Psoas muscle (tissue), 8 donors: ENCODE data around the gene RNF157. TPM values are rescaled to one million over a fixed set of nuclear protein-coding genes. Genes with fewer than 3 reads are reported as not detected.
"Not testable (repeated sequence)": the region's sequence is repeated elsewhere in the genome, so short reads cannot be mapped to it uniquely, and the experiment has no call there.

ENCODE experiments used
- ATAC-seq, 4 donors: fragments of 200-7000 bp; cut with Tn5 transposase; one replicate each; pipeline ENCODE4 v1.9.1; 2020; ENCODE audit warnings: moderate library complexity in 3 of 4, mild to moderate bottlenecking in 2 of 4
- DNase-seq, 2 donors: peaks; one replicate each; pipeline ENCODE4 v3.0.0-alpha.2; 2020
- H3K27ac ChIP-seq: fragments of 200-600 bp; one replicate; pipeline ENCODE4 v1.8.0; 2022
- H3K27me3 ChIP-seq, 3 donors: fragments of 200-600 bp in 1 of 3; one replicate each; pipeline versions ENCODE4 v1.6.1 to v1.8.0; 2013 to 2022; ENCODE audit warnings: low read length in 2 of 3, mild to moderate bottlenecking in 2 of 3, moderate library complexity in 1 of 3; ENCODE audit not compliant: insufficient read depth in 3 of 3
- H3K36me3 ChIP-seq, 2 donors: fragments of 200-600 bp in 1 of 2; one replicate each; pipeline versions ENCODE4 v1.6.1 to v1.8.0; 2013 to 2022; ENCODE audit warnings: low read depth in 1 of 2, mild to moderate bottlenecking in 1 of 2, moderate library complexity in 1 of 2; ENCODE audit not compliant: insufficient read depth in 1 of 2
- H3K4me1 ChIP-seq: fragments of 200-600 bp; one replicate; pipeline ENCODE4 v1.8.0; 2022
- H3K4me3 ChIP-seq: fragments of 200-600 bp; one replicate; pipeline ENCODE4 v1.8.0; 2022; ENCODE audit warnings: mild to moderate bottlenecking
- H3K9me3 ChIP-seq: fragments of 200-600 bp; one replicate; pipeline ENCODE4 v1.8.0; 2022
- CTCF ChIP-seq: fragments of 200-600 bp; IDR thresholded peaks from one replicate; pipeline ENCODE4 v1.8.0; 2022; ENCODE audit warnings: antibody characterized with exemption
- WGBS, 3 donors: extraction: QIAGEN DNeasy Blood & Tissue Kit; methylation state at CpG; one replicate each; pipeline versions ENCODE4 v1.1.6 to v1.1.7; 2013; 5-methylcytosine and 5-hydroxymethylcytosine counted together
- intact Hi-C, 2 donors: fragments of 100-400 bp; cut with DNase I; formaldehyde crosslinking; loops; one replicate each; pipeline versions ENCODE4 v1.11.0 to v1.14.2; 2022
- polyA plus RNA-seq, 3 donors: library from polyadenylated mRNA; stranded (reverse); fragments of 200-250 nt; gene quantifications; one replicate each; pipeline ENCODE4 v1.2.3, GENCODE V29; 2013
- total RNA-seq, 4 donors: library from RNA; stranded (reverse); fragmentation: NEBNext Ultra II Directional in 2 of 4; extraction: Animal tissue kit (Norgen Biotek cat#: 25700) in 2 of 4; gene quantifications; one replicate each; pipeline versions ENCODE4 v1.2.1 to v1.2.4, GENCODE V29; 2021 to 2023
- donor health status: healthy with polysubstance abuse.
- donor health status: DM: no; HTN: no; CAD: no; lungs with moderate emphysema.
- donor health status: Bipolar disorder and iron deficiency.
- donor health status: healthy.
- donor health status: DM: yes; HTN: yes; CAD: no.
- donor health status: DM: no; HTN: no; CAD: no.
- donor health status: DM: no; HTN: no; CAD: no.
- donor health status: DM: yes; HTN: yes; CAD: no.

Gene RNF157
- total and polyA plus RNA-seq, 7 donors = 14.9 to 90.1 (median 69.3) TPM

- Histone ChIP-seq H3K36me3 (no peaks in the 10 kb centered on the region), H3K9me3 (no peaks in the 10 kb centered on the region), H3K4me3 (no peak overlapping the region), H3K27ac (peak overlapping the region; percentile 27), H3K27me3 (no peaks in the 10 kb centered on the region), H3K4me1 (peaks cover 20% of the 10 kb centered on the region)
- WGBS, 3 donors = 87 to 96% (median 92%) methylated on average over 6 of the region's 6 CpGs
- intact Hi-C loops = loop anchor here in 1 of 2 donors (5.0 kb wide), 1 partner anchor 36 kb away; no protein-coding TSS in a partner anchor
- ATAC-seq (no peak), DNase-seq (no peak)
- TF ChIP-seq CTCF = no peak
Observed at GRCh38 chr17:76233588-76234353, 6.5 kb downstream of the RNF157 start.

- intact Hi-C loops = loop anchor here in 1 of 2 donors (5.0 kb wide), 1 partner anchor 35 kb away; no protein-coding TSS in a partner anchor
- ATAC-seq = no peak
- peaks cover 20% of the 10 kb centered on the region for H3K4me1 ChIP-seq
- no peaks in the 10 kb centered on the region for H3K27me3 ChIP-seq
- H3K4me3 ChIP-seq = no peak overlapping the region
- TF ChIP-seq CTCF = no peak
- no peaks in the 10 kb centered on the region for H3K36me3 ChIP-seq
- H3K27ac ChIP-seq = no peak overlapping the region
- no peaks in the 10 kb centered on the region for H3K9me3 ChIP-seq
- no peak for DNase-seq
- 60 to 85% (median 65%) methylated on average over 2 of the region's 2 CpGs for WGBS, 3 donors
Observed at GRCh38 chr17:76232342-76232741, 8.0 kb downstream of the RNF157 start.

GRCh38 chr17:76226749-76227148, 13.5 kb downstream of the RNF157 start:
- intact Hi-C loops, H3K36me3 ChIP-seq: not testable (repeated sequence)
- WGBS, 3 donors = 90 to 96% (median 96%) methylated on average over 19 of the region's 19 CpGs

GRCh38 chr17:76225373-76226086, 14.8 kb downstream of the RNF157 start:
- H3K27ac ChIP-seq, H3K9me3 ChIP-seq, ATAC-seq, H3K27me3 ChIP-seq, H3K4me3 ChIP-seq, DNase-seq, H3K4me1 ChIP-seq, H3K36me3 ChIP-seq, intact Hi-C loops: not testable (repeated sequence)
- WGBS, 3 donors = 90 to 94% (median 91%) methylated on average over 6 to 7 of the region's 7 CpGs

More at GRCh38 chr17:76226749-76227148, 13.5 kb downstream of the RNF157 start:
- H3K4me1 ChIP-seq, H3K4me3 ChIP-seq, H3K27me3 ChIP-seq, ATAC-seq, H3K9me3 ChIP-seq, DNase-seq, H3K27ac ChIP-seq: not testable (repeated sequence)

- peak overlapping the region; percentile 50 for H3K27ac ChIP-seq
- 97 to 100% (median 99%) methylated on average over 1 of the region's 1 CpG for WGBS, 3 donors
- no peaks in the 10 kb centered on the region for H3K36me3 ChIP-seq
- no peaks in the 10 kb centered on the region for H3K9me3 ChIP-seq
- no peak for TF ChIP-seq CTCF
- intact Hi-C loops = no loop called here
- H3K27me3 ChIP-seq = no peaks in the 10 kb centered on the region
- H3K4me1 ChIP-seq = no peaks in the 10 kb centered on the region
- DNase-seq (no peak), ATAC-seq (no peak)
- H3K4me3 ChIP-seq = no peak overlapping the region
Observed at GRCh38 chr17:76223802-76224201, 16.5 kb downstream of the RNF157 start.
